ENCODE results near the gene EPOP.
"Not testable (repeated sequence)": the region's sequence is repeated elsewhere in the genome, so short reads cannot be mapped to it uniquely, and the experiment has no call there.

GRCh38 chr17:38626606-38627226 lies 48.0 kb downstream of the EPOP start:
- TF ChIP-seq CTCF (IDR thresholded peaks at IDR 0.05; ENCODE audit: extremely low read depth in 1 of 2, insufficient read depth in 1 of 2, low read depth in 1 of 2, low read length in 2 of 2); POLR2AphosphoS5 (IDR thresholded peaks at IDR 0.05; ENCODE audit: insufficient read depth, low read depth, low read length); MYC (IDR thresholded peaks at IDR 0.05; ENCODE audit: low read depth, low read length); MAX (IDR thresholded peaks at IDR 0.05; ENCODE audit: insufficient read depth, insufficient read length): not testable (repeated sequence)

All from endothelial cell of umbilical vein (primary cell).